GM18519 (cell line): ENCODE results near the gene JAZF1.
"Not testable (repeated sequence)": the region's sequence is repeated elsewhere in the genome, so short reads cannot be mapped to it uniquely, and the experiment has no call there.

Experiments used
- ATAC-seq: cut with Tn5 transposase; IDR thresholded peaks from one replicate; pipeline ENCODE4 v1.9.1; 2021; ENCODE audit warnings: mild to moderate bottlenecking, moderate library complexity; ENCODE audit not compliant: unreplicated experiment, low FRiP score

JAZF1 gene

GRCh38 chr7:28020302-28020940 lies 160.2 kb downstream of the JAZF1 start:
- ATAC-seq: no peak

GRCh38 chr7:28018856-28019465 lies 161.6 kb downstream of the JAZF1 start:
- no peak for ATAC-seq

DNA sequence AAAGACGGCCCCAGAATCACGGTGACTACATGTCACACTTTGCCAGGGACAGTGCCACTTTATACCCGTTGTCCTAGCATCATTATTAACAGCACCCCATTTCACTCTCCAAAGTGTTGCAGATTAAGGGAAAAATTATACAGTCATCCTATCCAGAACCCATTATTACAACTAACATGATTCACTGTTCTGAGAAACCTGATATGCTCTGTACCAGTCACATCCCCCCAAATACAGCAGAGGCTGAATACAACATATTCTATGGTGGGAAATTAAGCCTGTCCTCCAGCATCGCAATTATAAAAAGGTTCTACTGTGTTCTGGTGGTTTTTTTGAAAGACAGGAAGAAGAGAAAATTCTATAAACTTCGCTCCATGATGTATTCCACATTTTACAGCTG lies 162.1 kb downstream of the JAZF1 start:
- no peak for ATAC-seq

- no peak for ATAC-seq
Observed at GRCh38 chr7:28018020-28018419, 162.6 kb downstream of the JAZF1 start.

DNA sequence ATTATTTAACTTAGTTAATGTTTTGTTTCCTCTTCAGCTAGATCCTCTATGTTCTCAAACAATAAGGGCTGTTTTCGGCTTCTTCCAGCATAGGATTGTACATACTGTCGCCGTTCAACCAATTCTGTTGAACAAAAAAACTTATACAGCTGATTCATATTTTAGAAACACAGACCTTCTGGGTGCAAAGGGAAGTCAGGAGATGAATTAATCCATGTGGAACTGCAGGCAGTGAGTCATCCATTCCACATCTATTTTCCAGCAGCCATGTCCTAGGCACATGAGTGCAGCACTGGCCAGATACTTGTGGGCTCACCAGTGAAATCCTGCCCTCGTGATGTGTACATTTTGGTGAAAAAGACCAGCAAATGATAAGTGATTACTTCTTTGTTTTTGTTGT lies 163.2 kb downstream of the JAZF1 start:
- ATAC-seq: no peak

GRCh38 chr7:28016297-28016696 lies 164.3 kb downstream of the JAZF1 start:
- ATAC-seq: no peak

DNA sequence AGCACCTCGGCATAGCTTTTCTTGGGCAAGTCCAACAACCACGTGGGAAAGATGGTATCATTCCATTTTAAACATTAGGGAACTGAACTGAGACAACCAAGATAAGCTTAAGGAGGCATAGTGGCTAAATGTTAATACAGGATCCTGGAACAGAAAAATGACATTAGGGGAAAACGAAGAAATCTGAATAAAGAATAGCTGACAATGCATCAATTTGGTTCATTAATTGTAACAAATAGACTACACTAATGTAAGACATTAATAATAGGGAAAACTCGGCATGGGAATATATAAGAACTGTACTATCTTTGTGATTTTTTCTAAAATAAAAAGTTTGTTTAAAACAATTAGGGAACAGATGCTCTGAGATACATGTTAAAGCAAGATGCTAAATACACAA lies 165.4 kb downstream of the JAZF1 start:
- no peak for ATAC-seq

- ATAC-seq: not testable (repeated sequence)
Observed at GRCh38 chr7:28014340-28014739, 166.3 kb downstream of the JAZF1 start.

DNA sequence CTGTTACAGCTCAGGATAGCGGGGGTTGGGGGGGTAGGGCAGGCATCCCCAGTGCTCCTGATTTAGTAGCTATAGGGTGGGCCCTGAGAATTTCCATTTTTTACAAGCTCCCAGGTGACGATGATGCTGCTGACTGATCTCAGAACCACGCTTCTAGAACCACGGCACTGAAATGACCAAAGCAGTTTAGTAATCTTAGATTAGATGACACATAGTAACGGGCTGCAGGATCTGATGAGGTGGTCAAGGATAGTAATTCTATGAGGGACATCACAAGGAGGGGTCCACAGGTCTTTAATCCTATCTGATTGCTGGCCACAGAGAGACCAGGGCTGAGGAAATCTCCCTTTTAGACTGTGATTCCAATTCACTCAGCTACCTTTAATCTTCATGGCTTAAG lies 167.2 kb downstream of the JAZF1 start:
- no peak for ATAC-seq

GRCh38 chr7:28013019-28013418 lies 167.6 kb downstream of the JAZF1 start:
- no peak for ATAC-seq

GRCh38 chr7:28008911-28009310 lies 171.7 kb downstream of the JAZF1 start:
- ATAC-seq: no peak

DNA sequence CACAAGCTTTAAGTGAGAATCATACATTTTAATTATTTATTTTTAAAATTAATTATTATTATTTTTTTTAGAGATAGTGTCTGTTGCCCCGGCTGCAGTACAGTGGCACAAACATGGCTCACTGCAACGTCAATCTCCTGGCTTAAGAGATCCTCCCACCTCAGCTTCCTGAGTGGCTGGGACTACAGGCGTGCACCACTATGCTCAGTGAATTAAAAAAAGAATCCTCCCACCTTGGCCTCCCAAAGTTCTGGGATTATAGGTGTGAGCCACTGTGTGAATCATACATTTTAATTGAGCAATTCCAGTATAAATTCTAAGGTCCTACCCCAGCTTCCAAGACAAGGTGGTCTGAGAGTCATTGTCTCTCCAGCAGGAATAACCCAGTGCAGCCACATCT lies 172.4 kb downstream of the JAZF1 start:
- ATAC-seq: no peak

- no peak for ATAC-seq
Observed at GRCh38 chr7:28006491-28006890, 174.1 kb downstream of the JAZF1 start.

GRCh38 chr7:28005847-28006231 lies 174.8 kb downstream of the JAZF1 start:
- ATAC-seq: no peak

DNA sequence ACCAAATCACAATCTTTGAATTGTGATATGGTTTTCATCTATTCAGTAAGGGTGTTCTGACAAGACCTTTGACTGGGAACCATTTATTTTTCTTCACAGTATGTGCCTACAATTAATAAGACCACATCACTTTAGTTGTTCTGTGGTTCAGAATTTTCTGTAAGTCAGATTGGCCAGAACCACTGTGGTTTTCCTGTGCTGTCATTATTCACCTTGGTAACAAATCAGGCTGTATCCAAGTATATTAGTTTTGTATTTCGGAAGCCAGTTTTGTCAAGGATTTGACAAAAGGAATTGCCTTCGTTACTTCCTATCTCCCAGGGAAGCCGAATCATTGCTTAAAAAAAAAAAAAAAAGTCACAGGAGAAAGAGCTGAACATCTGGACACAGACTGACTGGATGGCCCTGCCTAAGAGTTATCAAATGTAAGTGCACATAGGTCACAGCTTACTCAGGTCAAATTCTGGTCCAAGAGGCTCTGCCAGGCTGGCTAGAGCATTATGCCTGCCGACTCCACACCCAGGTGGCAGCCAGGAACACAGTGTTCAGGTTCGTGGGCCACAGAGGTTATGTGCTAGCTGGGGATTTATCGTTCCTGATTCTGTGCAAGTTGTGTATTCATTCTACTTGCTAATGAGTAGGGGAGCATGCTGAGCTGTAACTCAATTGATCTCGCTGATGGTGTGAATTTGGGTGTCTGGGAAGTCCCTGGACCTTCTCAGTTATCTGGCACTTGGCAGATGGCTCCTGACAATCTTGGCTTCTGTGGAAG lies 175.3 kb downstream of the JAZF1 start:
- no peak for ATAC-seq

DNA sequence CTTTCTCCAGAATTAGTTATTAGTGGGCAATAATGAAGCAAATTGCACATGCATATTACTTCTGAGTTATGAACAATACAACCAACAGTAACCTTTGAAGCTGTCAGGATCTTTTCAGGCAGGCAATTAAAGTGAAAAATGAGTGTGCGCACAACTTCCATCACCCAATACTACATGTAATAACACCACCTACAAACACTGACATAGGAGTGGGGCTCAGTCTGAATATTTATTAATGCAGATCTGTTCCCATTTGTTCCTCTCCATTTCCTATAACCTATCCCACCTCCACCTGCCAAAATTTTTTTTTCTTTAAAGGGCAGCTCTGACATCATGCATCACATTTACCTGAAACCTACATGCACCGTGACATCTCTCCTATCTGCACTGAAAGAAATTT lies 177.2 kb downstream of the JAZF1 start:
- ATAC-seq: no peak

DNA sequence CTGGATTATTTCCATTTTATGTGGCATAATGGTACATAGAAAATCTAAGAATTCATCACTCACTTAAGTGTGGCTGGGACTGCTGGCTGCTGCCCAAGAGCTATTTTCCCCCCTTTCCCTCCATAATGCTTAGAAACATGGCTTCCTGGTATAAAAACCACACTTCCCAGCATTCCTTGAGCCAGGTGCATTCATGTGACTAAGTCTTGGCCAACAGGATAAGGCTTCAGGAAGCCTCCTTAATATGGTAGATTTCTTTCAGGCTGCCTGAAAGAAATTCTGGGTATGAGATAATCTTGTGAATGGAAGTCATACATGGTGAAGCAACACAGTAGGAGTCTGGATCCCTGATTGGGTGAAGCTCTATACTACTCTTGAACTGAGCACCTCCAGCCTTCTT lies 178.0 kb downstream of the JAZF1 start:
- ATAC-seq: no peak

DNA sequence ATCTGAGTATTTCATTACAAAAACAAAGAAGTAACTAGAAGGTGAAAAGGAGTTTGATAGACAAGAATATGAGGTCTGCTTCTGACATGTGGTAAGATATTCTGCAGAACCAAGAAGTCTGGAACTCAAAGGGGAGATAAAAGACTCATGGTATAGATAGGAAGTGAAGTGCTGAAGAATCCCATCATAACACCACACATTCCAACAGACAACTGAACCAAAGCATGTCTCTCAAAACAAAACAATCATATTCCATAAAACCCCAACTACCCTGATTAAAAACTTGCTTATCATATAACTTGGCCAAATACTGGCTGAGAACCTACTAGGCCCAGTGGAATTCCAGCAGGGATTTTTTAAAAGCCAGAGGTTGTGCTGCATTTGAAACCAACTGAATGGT lies 178.7 kb downstream of the JAZF1 start:
- ATAC-seq: no peak

DNA sequence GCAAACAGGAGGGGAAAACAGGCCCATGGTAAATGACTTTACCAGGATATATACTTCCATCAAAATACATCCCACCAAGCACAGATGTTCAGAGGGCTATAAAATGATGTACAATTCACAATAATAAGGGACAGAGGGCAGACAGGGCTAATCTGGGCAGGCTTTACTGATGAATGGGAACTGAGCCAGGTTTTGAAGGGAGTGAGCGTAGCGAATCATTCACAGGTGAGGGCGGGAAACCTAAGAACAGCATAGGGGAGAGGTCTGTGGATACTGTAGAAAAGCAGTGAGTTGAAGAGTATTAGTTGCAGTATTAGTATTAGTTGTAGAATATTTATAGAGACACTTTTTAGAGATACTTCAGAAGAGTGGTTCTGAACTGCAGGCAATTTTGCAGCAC lies 180.8 kb downstream of the JAZF1 start:
- no peak for ATAC-seq

DNA sequence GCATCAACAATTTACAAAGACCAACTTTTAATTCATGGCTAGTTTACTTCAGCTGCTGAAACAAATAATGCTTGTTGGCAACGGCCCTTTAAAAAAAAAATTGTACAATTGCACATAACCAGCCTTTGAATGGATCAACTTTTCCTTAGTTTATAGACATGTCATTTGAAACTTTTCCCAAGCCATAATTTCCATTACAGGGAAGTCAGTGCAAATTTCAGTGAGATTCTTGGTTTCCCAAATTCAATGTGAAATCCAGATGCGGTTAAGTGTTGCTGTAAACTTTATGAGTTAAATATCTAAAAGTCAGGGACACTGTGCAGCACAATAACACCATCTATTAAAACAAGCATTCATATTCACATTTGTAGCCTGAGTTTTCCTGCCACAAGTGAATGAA lies 182.2 kb downstream of the JAZF1 start:
- ATAC-seq: no peak

GRCh38 chr7:27997188-27997707 lies 183.3 kb downstream of the JAZF1 start:
- ATAC-seq: no peak

GRCh38 chr7:27996141-27996540 lies 184.5 kb downstream of the JAZF1 start:
- no peak for ATAC-seq
